Suppressor macrophage (primary cell): ENCODE measurements around the gene PSMA3.
A peak's percentile ranks its signal among the peaks of the same experiment; 100 is the strongest.

Source experiments
- DNase-seq, 4 experiments: peaks; one replicate each; pipeline ENCODE4 v3.0.0-alpha.2; 2020 to 2022

The PSMA3 gene

GRCh38 chr14:58299401-58300330 is 55.0 kb downstream of the PSMA3 start:
- peak; percentile 17 to 46 (median 30) for DNase-seq

GRCh38 chr14:58301416-58301815 is 56.8 kb downstream of the PSMA3 start:
- DNase-seq = no peak

GRCh38 chr14:58305730-58306129 is 61.1 kb downstream of the PSMA3 start:
- DNase-seq = no peak

- no peak for DNase-seq
Measured at GRCh38 chr14:58307597-58308316, 63.1 kb downstream of the PSMA3 start.

- peak; percentile 16 to 58 (median 50) for DNase-seq
Measured at GRCh38 chr14:58309086-58309485, 64.4 kb downstream of the PSMA3 start.

- DNase-seq = no peak
Measured at GRCh38 chr14:58313699-58314098, 69.1 kb downstream of the PSMA3 start.

GRCh38 chr14:58315606-58316005 is 71.0 kb downstream of the PSMA3 start:
- DNase-seq = no peak
